Measurements from ENCODE around the gene AMN1.

- peak in 3 of 4 donors; percentile 34 to 95 (median 83) for TF ChIP-seq POLR2A (IDR thresholded peaks at IDR 0.05)
- TF ChIP-seq EP300 (IDR thresholded peaks at IDR 0.05): peak in 2 of 4 donors; percentile 47 to 74
Measured at GRCh38 chr12:31728917-31729640, at the start of gene AMN1.

Measured in upper lobe of left lung (tissue), 4 donors.